GM19328 (cell line): Measurements from ENCODE around the gene MRFAP1L1.
"Not testable (repeated sequence)": the region's sequence is repeated elsewhere in the genome, so short reads cannot be mapped to it uniquely, and the experiment has no call there.

Source experiments
- ATAC-seq: cut with Tn5 transposase; IDR thresholded peaks from one replicate; pipeline ENCODE4 v1.9.1; 2021; ENCODE audit warnings: mild to moderate bottlenecking, moderate library complexity; ENCODE audit not compliant: unreplicated experiment

MRFAP1L1 gene

GRCh38 chr4:6709230-6710114 is at the start of gene MRFAP1L1:
Gene MRFAP1L1 (minus strand): TSS chr4:6709865. CDS start chr4:6709629, 236 bp downstream.
- peak; percentile 57 for ATAC-seq

DNA sequence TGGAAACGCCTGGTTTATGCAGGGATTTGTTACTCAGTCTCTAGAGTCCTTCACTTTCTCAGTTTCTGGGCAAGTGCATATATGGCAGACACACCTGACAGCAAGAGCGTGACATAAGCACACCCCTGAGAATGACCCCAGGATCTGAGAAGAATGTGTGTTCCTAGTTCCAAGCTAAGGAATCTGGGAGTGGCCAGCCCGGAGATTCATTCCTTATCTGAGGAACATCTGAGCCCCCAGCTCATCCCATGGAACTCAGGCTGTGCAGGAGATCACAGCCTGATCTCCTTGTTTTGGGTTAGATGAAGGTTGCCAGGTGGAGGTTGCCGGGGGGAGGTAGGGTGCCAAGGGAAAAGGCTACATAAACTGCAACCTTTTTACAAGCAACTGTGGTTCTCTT is 49.1 kb upstream of the MRFAP1L1 start:
- ATAC-seq: no peak

GRCh38 chr4:6756345-6756744 is 46.7 kb upstream of the MRFAP1L1 start:
- ATAC-seq: not testable (repeated sequence)

GRCh38 chr4:6755088-6755753 is 45.6 kb upstream of the MRFAP1L1 start:
- ATAC-seq: no peak

DNA sequence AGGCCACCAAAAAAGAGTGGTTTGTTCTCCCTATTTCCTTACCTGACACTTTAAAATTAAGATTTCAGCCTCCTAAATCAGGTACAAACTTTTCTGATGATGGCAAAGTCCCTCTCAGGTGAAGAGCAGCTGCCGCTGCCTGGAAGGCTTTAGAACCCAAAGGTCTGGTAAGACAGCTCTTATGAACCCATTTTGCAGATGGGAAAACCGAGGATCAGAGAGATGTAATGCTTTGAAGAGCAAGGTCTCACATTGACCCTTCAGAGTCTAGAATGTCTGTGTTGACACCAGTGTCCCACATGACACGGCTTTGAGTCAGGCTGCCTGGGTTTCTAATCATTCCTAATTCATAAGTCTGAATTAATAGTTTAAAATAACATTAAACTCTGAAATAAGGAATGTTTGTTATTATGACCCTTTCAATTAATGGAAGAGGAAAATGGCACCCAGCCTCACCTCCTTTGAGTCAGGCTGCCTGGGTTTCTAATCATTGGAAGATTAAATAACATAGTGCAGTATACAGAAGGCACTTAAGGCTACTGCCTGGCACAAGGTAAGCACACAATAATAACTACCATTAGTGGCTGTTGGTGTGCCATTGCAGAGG is 44.9 kb upstream of the MRFAP1L1 start:
- ATAC-seq: no peak

GRCh38 chr4:6753891-6754290 is 44.2 kb upstream of the MRFAP1L1 start:
- ATAC-seq: no peak

GRCh38 chr4:6753103-6753560 is 43.5 kb upstream of the MRFAP1L1 start:
- no peak for ATAC-seq

DNA sequence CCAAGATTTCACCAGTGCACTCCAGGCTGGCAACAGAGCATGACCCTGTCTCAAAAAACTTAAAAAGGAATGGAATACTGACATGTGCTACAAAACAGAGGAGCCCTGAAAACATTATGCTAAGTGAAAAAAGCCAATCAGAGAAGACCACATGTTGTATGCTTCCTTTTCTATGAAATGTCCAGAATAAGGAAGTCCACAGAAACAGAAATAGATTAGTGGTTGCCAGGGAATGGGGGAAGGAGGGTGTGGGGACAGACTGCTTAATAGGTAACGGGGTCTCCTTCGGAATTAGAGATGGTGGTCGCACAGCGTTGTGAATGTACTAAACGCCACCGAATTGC is 42.8 kb upstream of the MRFAP1L1 start:
- no peak for ATAC-seq

GRCh38 chr4:6751611-6752485 is 42.2 kb upstream of the MRFAP1L1 start:
- ATAC-seq: no peak

- ATAC-seq: no peak
Measured at GRCh38 chr4:6750286-6751221, 40.9 kb upstream of the MRFAP1L1 start.

- no peak for ATAC-seq
Measured at GRCh38 chr4:6749340-6750171, 39.9 kb upstream of the MRFAP1L1 start.

DNA sequence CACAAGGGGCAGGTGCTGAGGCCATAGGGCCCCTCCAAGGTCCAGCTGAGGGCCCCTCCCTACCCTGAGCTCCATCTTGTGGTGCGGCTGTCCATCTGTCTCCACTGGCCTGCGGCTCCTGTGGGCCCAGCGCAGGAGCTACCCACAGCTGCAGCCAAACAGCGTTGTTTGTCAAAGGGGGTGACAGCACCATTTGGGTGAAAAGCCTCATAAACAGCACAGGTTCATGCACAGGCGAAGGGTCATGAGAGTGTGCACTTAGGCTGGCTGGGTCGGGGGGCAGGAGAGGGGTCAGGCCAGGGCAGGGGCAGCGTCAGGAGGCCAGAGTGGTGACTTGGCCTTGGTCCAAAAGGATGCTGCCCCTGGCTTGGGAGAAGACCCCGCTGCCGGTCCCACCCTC is 38.6 kb upstream of the MRFAP1L1 start:
- no peak for ATAC-seq

DNA sequence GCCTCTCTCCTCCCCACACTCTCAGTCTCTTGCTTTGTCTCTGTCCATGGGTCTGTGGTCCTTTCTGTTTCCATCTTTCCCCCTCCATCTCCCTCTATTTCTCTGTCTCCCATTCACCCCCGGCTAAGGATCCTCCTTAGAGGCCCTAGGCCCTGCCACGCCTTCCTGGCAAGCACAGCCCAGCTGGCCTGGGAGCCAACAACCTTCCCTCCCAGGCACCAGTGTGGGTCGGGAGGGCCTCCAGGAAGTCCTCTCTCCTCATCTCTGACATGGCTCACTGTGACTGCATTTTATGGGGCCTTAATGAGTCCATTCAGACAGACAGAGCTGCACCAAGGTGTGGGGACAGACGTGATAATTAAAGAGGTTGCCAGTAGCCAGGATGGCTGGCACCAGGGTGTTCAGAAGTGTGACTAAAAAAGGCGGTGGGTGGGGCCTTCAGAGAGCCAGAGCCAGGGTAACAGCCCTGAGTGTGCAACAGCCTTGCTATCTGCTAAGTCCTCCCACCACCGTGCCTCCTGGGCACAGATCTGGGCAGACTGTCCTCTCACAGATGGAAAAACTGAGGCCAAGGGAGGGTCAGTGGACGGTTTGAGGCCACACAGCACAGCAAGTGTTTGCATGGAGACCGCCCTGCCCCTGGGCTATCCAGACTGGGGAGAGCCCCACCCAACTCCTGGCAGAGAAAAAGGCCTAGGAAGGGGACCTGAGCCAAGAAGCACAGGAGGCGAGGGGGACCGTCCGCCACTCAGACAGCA is 37.8 kb upstream of the MRFAP1L1 start:
- ATAC-seq: no peak

GRCh38 chr4:6746721-6747293 is 37.1 kb upstream of the MRFAP1L1 start:
- no peak for ATAC-seq

GRCh38 chr4:6742989-6743388 is 33.3 kb upstream of the MRFAP1L1 start:
- ATAC-seq: no peak

DNA sequence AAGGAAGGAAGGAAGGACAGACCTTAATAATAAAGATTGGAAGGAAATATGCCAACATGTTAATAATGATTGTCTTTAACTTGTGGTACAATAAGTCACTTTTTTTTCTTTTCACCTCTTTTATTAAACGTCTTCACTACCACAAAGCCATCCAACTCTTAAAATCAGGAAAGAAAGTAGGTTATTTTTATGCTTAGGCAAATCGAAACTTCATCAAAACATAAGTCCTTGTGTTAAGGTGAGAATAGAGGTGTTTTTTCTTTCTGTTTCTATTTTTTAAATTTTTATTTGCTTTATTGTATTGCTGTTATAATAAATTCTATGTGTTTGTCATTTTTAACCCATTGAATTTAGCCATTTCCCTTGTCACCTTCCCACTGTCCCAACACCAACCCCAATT is 32.8 kb upstream of the MRFAP1L1 start:
- ATAC-seq: no peak

DNA sequence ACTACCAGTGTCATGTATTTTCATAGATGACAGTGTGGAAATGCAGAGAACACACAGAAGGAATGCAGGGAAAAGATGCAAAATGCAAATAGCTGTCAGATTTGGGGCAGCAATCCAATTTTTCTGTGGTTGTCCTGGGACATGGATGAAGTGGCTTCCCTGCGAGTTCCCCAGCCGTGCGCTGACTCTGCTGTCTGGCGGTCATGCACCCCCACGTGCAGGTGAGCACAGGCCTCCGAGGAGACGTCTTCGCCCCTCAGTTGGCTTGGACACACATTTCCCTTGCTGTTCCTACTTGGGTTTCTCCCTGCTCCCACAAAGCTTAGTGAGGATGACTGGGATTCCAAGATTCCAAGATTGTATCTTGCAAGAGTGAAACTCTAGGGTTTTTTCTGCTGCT is 30.7 kb upstream of the MRFAP1L1 start:
- no peak for ATAC-seq

- ATAC-seq: no peak
Measured at GRCh38 chr4:6739920-6740319, 30.3 kb upstream of the MRFAP1L1 start.
